HEK293 (cell line): Measurements from ENCODE around the gene SIRPB1.

Experiments
- CTCF ChIA-PET: fragments of 350-600 bp; formaldehyde crosslinking; extraction: SDS; loops from one replicate; lab custom pipeline; 2021; ENCODE audit warnings: antibody characterized with exemption; lab: Yijun Ruan, JAX
- POLR2A ChIA-PET: fragments of 300-600 bp; formaldehyde crosslinking; extraction: SDS; loops from one replicate; lab custom pipeline; 2020; ENCODE audit warnings: antibody characterized with exemption, inconsistent platforms; lab: Yijun Ruan, JAX
- H3K27ac ChIP-seq: fragments of 200-500 bp; sonication (Bioruptor generic); 2 replicates; pipeline ENCODE4 v1.5.1; 2014; ENCODE audit warnings: low read depth, low read length, control low read depth, inconsistent platforms; ENCODE audit errors: extremely low read depth
- H3K36me3 ChIP-seq, 2 experiments: fragments of 200-500 bp in 1 of 2; sonication (Bioruptor generic) in 1 of 2; 1 replicate in 1 of 2; 2 replicates in 1 of 2; pipeline ENCODE4 v1.5.1; 2014 to 2017; ENCODE audit warnings: inconsistent platforms in 2 of 2, low read length in 2 of 2; ENCODE audit not compliant: control insufficient read depth in 2 of 2, insufficient read depth in 1 of 2
- H3K4me1 ChIP-seq: fragments of 200-500 bp; sonication (Bioruptor generic); 2 replicates; pipeline ENCODE4 v1.5.1; 2014; ENCODE audit warnings: mild to moderate bottlenecking, low read length, inconsistent platforms; ENCODE audit not compliant: control insufficient read depth, insufficient read depth
- H3K4me3 ChIP-seq: 2 replicates; pipeline ENCODE4 v1.5.1; 2011; ENCODE audit warnings: low read depth, mild to moderate bottlenecking, control low read depth, low read length, moderate library complexity
- H3K9me3 ChIP-seq: fragments of 200-500 bp; sonication (Bioruptor generic); 2 replicates; pipeline ENCODE4 v1.5.1; 2014; ENCODE audit warnings: low read depth, low read length, inconsistent platforms; ENCODE audit not compliant: control insufficient read depth, insufficient read depth
- FEZF1 ChIP-seq: fragments of 450-650 bp; formaldehyde crosslinking; IDR thresholded peaks from 2 replicates; pipeline ENCODE4 v1.5.1; 2016; ENCODE audit warnings: missing biosample characterization, missing genetic modification characterization
- KLF9 ChIP-seq: fragments of 450-650 bp; formaldehyde crosslinking; IDR thresholded peaks from 2 replicates; pipeline ENCODE4 v1.5.1; 2016; ENCODE audit warnings: missing biosample characterization, missing genetic modification characterization, low read depth
- MEIS1 ChIP-seq: sonication (generic); formaldehyde crosslinking; IDR thresholded peaks from 2 replicates; pipeline ENCODE4 v1.8.1; 2022; ENCODE audit warnings: missing genetic modification reagents, mild to moderate bottlenecking, borderline replicate concordance
- PRDM4 ChIP-seq: fragments of 450-650 bp; formaldehyde crosslinking; IDR thresholded peaks from 2 replicates; pipeline ENCODE4 v1.5.1; 2017; ENCODE audit warnings: missing biosample characterization, missing genetic modification characterization
- SCRT1 ChIP-seq: fragments of 450-650 bp; formaldehyde crosslinking; IDR thresholded peaks from 2 replicates; pipeline ENCODE4 v1.5.1; 2016; ENCODE audit warnings: missing biosample characterization, missing genetic modification characterization, borderline replicate concordance
- TCF7L2 ChIP-seq: IDR thresholded peaks from 2 replicates; pipeline ENCODE4 v1.6.1; 2011; ENCODE audit warnings: low read depth, mild to moderate bottlenecking, inconsistent platforms, low read length, moderate library complexity, borderline replicate concordance
- TRIM28 ChIP-seq: IDR thresholded peaks from 2 replicates; pipeline ENCODE4 v1.6.1; 2011; ENCODE audit warnings: low read length, control low read depth, borderline replicate concordance
- WT1 ChIP-seq: fragments of 450-650 bp; formaldehyde crosslinking; IDR thresholded peaks from 2 replicates; pipeline ENCODE4 v1.5.1; 2016; ENCODE audit warnings: missing biosample characterization, missing genetic modification characterization
- ZBTB6 ChIP-seq: fragments of 450-650 bp; formaldehyde crosslinking; IDR thresholded peaks from 2 replicates; pipeline ENCODE4 v1.5.1; 2017; ENCODE audit warnings: missing biosample characterization, missing genetic modification characterization
- ZFP69B ChIP-seq: fragments of 450-650 bp; formaldehyde crosslinking; IDR thresholded peaks from 2 replicates; pipeline ENCODE4 v1.5.1; 2016; ENCODE audit warnings: missing biosample characterization, missing genetic modification characterization
- ZNF140 ChIP-seq: fragments of 450-650 bp; formaldehyde crosslinking; IDR thresholded peaks from 2 replicates; pipeline ENCODE4 v1.5.1; 2016; ENCODE audit warnings: missing biosample characterization, missing genetic modification characterization
- ZNF157 ChIP-seq: fragments of 450-650 bp; formaldehyde crosslinking; IDR thresholded peaks from 2 replicates; pipeline ENCODE4 v1.5.1; 2016; ENCODE audit warnings: missing biosample characterization, missing genetic modification characterization
- ZNF223 ChIP-seq: fragments of 450-650 bp; formaldehyde crosslinking; IDR thresholded peaks from 2 replicates; pipeline ENCODE4 v1.5.1; 2016; ENCODE audit warnings: missing biosample characterization, missing genetic modification characterization
- ZNF37A ChIP-seq: fragments of 450-650 bp; IDR thresholded peaks from 2 replicates; pipeline ENCODE4 v1.5.1; 2018; ENCODE audit warnings: missing biosample characterization, missing genetic modification characterization
- ZNF416 ChIP-seq: fragments of 450-650 bp; formaldehyde crosslinking; IDR thresholded peaks from 2 replicates; pipeline ENCODE4 v1.5.1; 2016; ENCODE audit warnings: missing biosample characterization, missing genetic modification characterization
- ZNF521 ChIP-seq: fragments of 450-650 bp; formaldehyde crosslinking; IDR thresholded peaks from 2 replicates; pipeline ENCODE4 v1.5.1; 2017; ENCODE audit warnings: missing biosample characterization, mild to moderate bottlenecking, missing genetic modification characterization
- ZNF558 ChIP-seq: fragments of 450-650 bp; formaldehyde crosslinking; IDR thresholded peaks from 2 replicates; pipeline ENCODE4 v1.5.1; 2016; ENCODE audit warnings: missing biosample characterization, missing genetic modification characterization
- ZNF560 ChIP-seq: fragments of 450-650 bp; formaldehyde crosslinking; IDR thresholded peaks from 2 replicates; pipeline ENCODE4 v1.5.1; 2017; ENCODE audit warnings: missing biosample characterization, missing genetic modification characterization, borderline replicate concordance
- ZNF596 ChIP-seq: fragments of 450-650 bp; IDR thresholded peaks from 2 replicates; pipeline ENCODE4 v1.5.0; 2018; ENCODE audit warnings: missing biosample characterization, mild to moderate bottlenecking, missing genetic modification characterization, moderate library complexity
- ZNF792 ChIP-seq: fragments of 450-650 bp; formaldehyde crosslinking; IDR thresholded peaks from 2 replicates; pipeline ENCODE4 v1.5.1; 2016; ENCODE audit warnings: missing biosample characterization, missing genetic modification characterization
- TF ChIP-seq, protein P1 (sequence below): fragments of 450-650 bp; formaldehyde crosslinking; conservative IDR thresholded peaks from 2 replicates; pipeline ENCODE4 v1.5.1; 2016; ENCODE audit warnings: low read depth, missing biosample characterization, missing genetic modification characterization
- TF ChIP-seq, protein P2 (sequence below): IDR thresholded peaks from 2 replicates; pipeline ENCODE4 v1.6.1; 2011; ENCODE audit warnings: mild to moderate bottlenecking, low read depth, low read length, borderline replicate concordance

SIRPB1 gene

DNA sequence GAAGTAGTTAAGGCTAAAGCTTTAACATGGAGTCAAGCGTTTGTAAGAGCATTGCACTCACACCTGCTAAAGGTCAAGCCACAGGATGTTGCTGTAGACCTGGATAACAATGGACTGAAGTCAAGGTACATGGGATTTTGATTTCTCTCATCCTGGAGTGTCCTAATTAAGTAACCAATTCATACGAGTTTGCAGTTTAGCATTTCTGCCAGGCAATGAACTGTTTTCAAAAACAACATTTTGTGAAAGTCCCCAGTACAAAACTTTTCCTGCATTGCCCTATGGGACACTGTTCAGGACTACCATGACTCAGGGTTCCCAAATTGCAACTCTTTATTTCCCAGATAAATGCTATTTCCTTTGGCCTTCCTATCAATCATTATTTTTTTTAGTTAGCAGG lies 17.4 kb upstream of the SIRPB1 start:
- ChIA-PET POLR2A (no interaction called here), CTCF (interaction anchor here (0.8 kb wide), 1 partner anchor 33 kb away, joined by 3 read pairs; no protein-coding TSS in a partner anchor)
- TF ChIP-seq, protein P1, sequence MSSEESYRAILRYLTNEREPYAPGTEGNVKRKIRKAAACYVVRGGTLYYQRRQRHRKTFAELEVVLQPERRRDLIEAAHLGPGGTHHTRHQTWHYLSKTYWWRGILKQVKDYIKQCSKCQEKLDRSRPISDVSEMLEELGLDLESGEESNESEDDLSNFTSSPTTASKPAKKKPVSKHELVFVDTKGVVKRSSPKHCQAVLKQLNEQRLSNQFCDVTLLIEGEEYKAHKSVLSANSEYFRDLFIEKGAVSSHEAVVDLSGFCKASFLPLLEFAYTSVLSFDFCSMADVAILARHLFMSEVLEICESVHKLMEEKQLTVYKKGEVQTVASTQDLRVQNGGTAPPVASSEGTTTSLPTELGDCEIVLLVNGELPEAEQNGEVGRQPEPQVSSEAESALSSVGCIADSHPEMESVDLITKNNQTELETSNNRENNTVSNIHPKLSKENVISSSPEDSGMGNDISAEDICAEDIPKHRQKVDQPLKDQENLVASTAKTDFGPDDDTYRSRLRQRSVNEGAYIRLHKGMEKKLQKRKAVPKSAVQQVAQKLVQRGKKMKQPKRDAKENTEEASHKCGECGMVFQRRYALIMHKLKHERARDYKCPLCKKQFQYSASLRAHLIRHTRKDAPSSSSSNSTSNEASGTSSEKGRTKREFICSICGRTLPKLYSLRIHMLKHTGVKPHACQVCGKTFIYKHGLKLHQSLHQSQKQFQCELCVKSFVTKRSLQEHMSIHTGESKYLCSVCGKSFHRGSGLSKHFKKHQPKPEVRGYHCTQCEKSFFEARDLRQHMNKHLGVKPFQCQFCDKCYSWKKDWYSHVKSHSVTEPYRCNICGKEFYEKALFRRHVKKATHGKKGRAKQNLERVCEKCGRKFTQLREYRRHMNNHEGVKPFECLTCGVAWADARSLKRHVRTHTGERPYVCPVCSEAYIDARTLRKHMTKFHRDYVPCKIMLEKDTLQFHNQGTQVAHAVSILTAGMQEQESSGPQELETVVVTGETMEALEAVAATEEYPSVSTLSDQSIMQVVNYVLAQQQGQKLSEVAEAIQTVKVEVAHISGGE (tag by site-specific recombination): no peak
- TF ChIP-seq ZNF223 (tag by site-specific recombination) (no peak), ZNF596 (tag by site-specific recombination) (no peak), ZNF157 (tag by site-specific recombination) (no peak), WT1 (no peak), ZNF416 (tag by site-specific recombination) (no peak), ZFP69B (no peak), TCF7L2 (no peak), ZNF140 (tag by site-specific recombination) (no peak), TRIM28 (no peak), SCRT1 (tag by site-specific recombination) (no peak), KLF9 (no peak), ZNF558 (tag by site-specific recombination) (no peak)
- H3K27ac ChIP-seq: no peak overlapping the region
- no peaks in the 10 kb centered on the region for H3K9me3 ChIP-seq
- no peak overlapping the region for H3K4me3 ChIP-seq
- H3K4me1 ChIP-seq: no peaks in the 10 kb centered on the region
- no peaks in the 10 kb centered on the region for H3K36me3 ChIP-seq

- Histone ChIP-seq H3K36me3 (no peaks in the 10 kb centered on the region), H3K4me1 (no peaks in the 10 kb centered on the region), H3K9me3 (no peaks in the 10 kb centered on the region), H3K27ac (no peak overlapping the region), H3K4me3 (no peak overlapping the region)
- POLR2A ChIA-PET: no interaction called here
- CTCF ChIA-PET: interaction anchor here (0.8 kb wide), 1 partner anchor 33 kb away, joined by 3 read pairs; no protein-coding TSS in a partner anchor
- no peak for TF ChIP-seq ZNF521 (tag by site-specific recombination)
- no peak for TF ChIP-seq ZNF792 (tag by site-specific recombination)
- no peak for TF ChIP-seq MEIS1
- TF ChIP-seq, protein P2, sequence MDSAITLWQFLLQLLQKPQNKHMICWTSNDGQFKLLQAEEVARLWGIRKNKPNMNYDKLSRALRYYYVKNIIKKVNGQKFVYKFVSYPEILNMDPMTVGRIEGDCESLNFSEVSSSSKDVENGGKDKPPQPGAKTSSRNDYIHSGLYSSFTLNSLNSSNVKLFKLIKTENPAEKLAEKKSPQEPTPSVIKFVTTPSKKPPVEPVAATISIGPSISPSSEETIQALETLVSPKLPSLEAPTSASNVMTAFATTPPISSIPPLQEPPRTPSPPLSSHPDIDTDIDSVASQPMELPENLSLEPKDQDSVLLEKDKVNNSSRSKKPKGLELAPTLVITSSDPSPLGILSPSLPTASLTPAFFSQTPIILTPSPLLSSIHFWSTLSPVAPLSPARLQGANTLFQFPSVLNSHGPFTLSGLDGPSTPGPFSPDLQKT: no peak
- no peak for TF ChIP-seq PRDM4 (tag by site-specific recombination)
- no peak for TF ChIP-seq ZNF37A (tag by site-specific recombination)
- no peak for TF ChIP-seq FEZF1
- no peak for TF ChIP-seq ZBTB6 (tag by site-specific recombination)
- no peak for TF ChIP-seq ZNF560 (tag by site-specific recombination)
Observed at GRCh38 chr20:1636621-1637020, 16.8 kb upstream of the SIRPB1 start.
